ENCODE measurements around the gene BTNL9. TPM values are rescaled to one million over a fixed set of nuclear protein-coding genes. Genes with fewer than 3 reads are reported as not detected.

Gene BTNL9
- total RNA-seq, 1 experiment from 2014 or later = 11.5 TPM

- Histone ChIP-seq H3K9ac (ENCODE audit: low read length) (no peak overlapping the region), H3K9me3 (ENCODE audit: low read length) (no peaks in the 10 kb centered on the region), H3K9me2 (replicated peaks; ENCODE audit: low read length) (no peaks in the 10 kb centered on the region), H2AFZ (ENCODE audit: low read length) (no peak overlapping the region), H3K27me3 (ENCODE audit: low read length) (peaks cover 15% of the 10 kb centered on the region), H3K4me1 (ENCODE audit: insufficient read depth, low read length) (no peaks in the 10 kb centered on the region), H3K36me3 (ENCODE audit: low read depth, low read length) (no peaks in the 10 kb centered on the region), H3K4me2 (ENCODE audit: low read length) (no peak overlapping the region), H3F3A (ENCODE audit: low read length, unreplicated experiment) (no peaks in the 10 kb centered on the region), H4K20me1 (ENCODE audit: low read length) (no peaks in the 10 kb centered on the region), H3K27ac (ENCODE audit: low read length) (no peak overlapping the region), H3K79me2 (ENCODE audit: low read length) (no peaks in the 10 kb centered on the region), H3K4me3 (ENCODE audit: low read length) (no peak overlapping the region)
- BruUV-seq (replicated peaks) = no TSS peak
- ChIA-PET POLR2A (ENCODE audit: unreplicated experiment) (no interaction called here), CTCF (no interaction called here)
- intact Hi-C loops (cut with micrococcal nuclease) = no loop called here
- no peak for ATAC-seq
- no peak for TF ChIP-seq EZH2 (IDR thresholded peaks at IDR 0.05; ENCODE audit: low read length, unreplicated experiment)
- no peak for TF ChIP-seq CTCF (conservative IDR thresholded peaks at IDR 0.05; ENCODE audit: low read depth, low read length)
- TF ChIP-seq EZH2phosphoT487 (IDR thresholded peaks at IDR 0.05; ENCODE audit: borderline replicate concordance, low read length) = no peak
- peak; percentile 20 for DNase-seq
These were observed 3.9 kb upstream of the BTNL9 start for GRCh38 chr5:181035991-181036815.

- Histone ChIP-seq H3K4me3 (ENCODE audit: low read length) (no peak overlapping the region), H4K20me1 (ENCODE audit: low read length) (no peaks in the 10 kb centered on the region), H3K9me3 (ENCODE audit: low read length) (no peaks in the 10 kb centered on the region), H3K27ac (ENCODE audit: low read length) (no peak overlapping the region), H3K36me3 (ENCODE audit: low read depth, low read length) (no peaks in the 10 kb centered on the region), H3K9ac (ENCODE audit: low read length) (no peak overlapping the region), H2AFZ (ENCODE audit: low read length) (no peak overlapping the region), H3K9me2 (replicated peaks; ENCODE audit: low read length) (no peaks in the 10 kb centered on the region), H3K79me2 (ENCODE audit: low read length) (no peaks in the 10 kb centered on the region), H3K4me2 (ENCODE audit: low read length) (no peak overlapping the region), H3F3A (ENCODE audit: low read length, unreplicated experiment) (no peaks in the 10 kb centered on the region), H3K27me3 (ENCODE audit: low read length) (peaks cover 22% of the 10 kb centered on the region), H3K4me1 (ENCODE audit: insufficient read depth, low read length) (no peaks in the 10 kb centered on the region)
- DNase-seq (no peak), ATAC-seq (no peak)
- no peak for TF ChIP-seq CTCF (conservative IDR thresholded peaks at IDR 0.05; ENCODE audit: low read depth, low read length)
- no peak for TF ChIP-seq EZH2phosphoT487 (IDR thresholded peaks at IDR 0.05; ENCODE audit: borderline replicate concordance, low read length)
- no peak for TF ChIP-seq EZH2 (IDR thresholded peaks at IDR 0.05; ENCODE audit: low read length, unreplicated experiment)
- no TSS peak for BruUV-seq (replicated peaks)
- intact Hi-C loops (cut with micrococcal nuclease) = no loop called here
- CTCF ChIA-PET = no interaction called here
- POLR2A ChIA-PET (ENCODE audit: unreplicated experiment) = no interaction called here
These were observed 3.2 kb upstream of the BTNL9 start for GRCh38 chr5:181036816-181037364.

- Histone ChIP-seq H3F3A (ENCODE audit: low read length, unreplicated experiment) (no peaks in the 10 kb centered on the region), H3K9ac (ENCODE audit: low read length) (no peak overlapping the region), H3K4me3 (ENCODE audit: low read length) (no peak overlapping the region), H3K9me2 (replicated peaks; ENCODE audit: low read length) (no peaks in the 10 kb centered on the region), H3K36me3 (ENCODE audit: low read depth, low read length) (no peaks in the 10 kb centered on the region), H3K9me3 (ENCODE audit: low read length) (no peaks in the 10 kb centered on the region), H3K27ac (ENCODE audit: low read length) (no peak overlapping the region), H3K4me2 (ENCODE audit: low read length) (no peak overlapping the region), H3K27me3 (ENCODE audit: low read length) (peaks cover 27% of the 10 kb centered on the region), H2AFZ (ENCODE audit: low read length) (no peak overlapping the region), H3K4me1 (ENCODE audit: insufficient read depth, low read length) (no peaks in the 10 kb centered on the region), H4K20me1 (ENCODE audit: low read length) (no peaks in the 10 kb centered on the region), H3K79me2 (ENCODE audit: low read length) (no peaks in the 10 kb centered on the region)
- ChIA-PET POLR2A (ENCODE audit: unreplicated experiment) (no interaction called here), CTCF (no interaction called here)
- TF ChIP-seq CTCF (conservative IDR thresholded peaks at IDR 0.05; ENCODE audit: low read depth, low read length) = no peak
- no peak for TF ChIP-seq EZH2 (IDR thresholded peaks at IDR 0.05; ENCODE audit: low read length, unreplicated experiment)
- TF ChIP-seq EZH2phosphoT487 (IDR thresholded peaks at IDR 0.05; ENCODE audit: borderline replicate concordance, low read length) = no peak
- intact Hi-C loops (cut with micrococcal nuclease) = no loop called here
- no TSS peak for BruUV-seq (replicated peaks)
- ATAC-seq (no peak; the same call in 1 of the 2 replicates), DNase-seq (no peak)
These were observed 2.7 kb upstream of the BTNL9 start for GRCh38 chr5:181037365-181037861.

All from PC-3 (cell line).